Measurements from ENCODE around the gene PPP1R36. TPM values are rescaled to one million over a fixed set of nuclear protein-coding genes. Genes with fewer than 3 reads are reported as not detected.

PPP1R36 gene
- total and polyA plus RNA-seq, 2 of the 8 experiments (the other 6 are each of a cell fraction or from before 2014, with no cell fraction given) = 0.39 to 0.93 TPM

GRCh38 chr14:64540208-64541202 lies 9.3 kb upstream of the PPP1R36 start, which contains the start of gene HSPA2 (continued):
- peak; percentile 95 for TF ChIP-seq TBP (IDR thresholded peaks at IDR 0.05; ENCODE audit: low read depth, low read length)
- peak; percentile 73; the same call in 1 of the 2 replicates for TF ChIP-seq CHD2 (IDR thresholded peaks at IDR 0.05; ENCODE audit: low read length)
- TF ChIP-seq POLR2A (IDR thresholded peaks at IDR 0.05; ENCODE audit: control extremely low read depth in 1 of 2, low read depth in 2 of 2, low read length in 2 of 2) = peak; percentile 79 to 97
- peak; percentile 86 for TF ChIP-seq TAF1 (IDR thresholded peaks at IDR 0.05; ENCODE audit: low read depth, low read length)
- TF ChIP-seq EZH2 (IDR thresholded peaks at IDR 0.05; ENCODE audit: low read depth, low read length, severe bottlenecking) = no peak
- TF ChIP-seq RNF2 (IDR thresholded peaks at IDR 0.05; ENCODE audit: borderline replicate concordance, low read depth, low read length, missing control alignments, poor library complexity, severe bottlenecking) = no peak
- TF ChIP-seq SP2 (IDR thresholded peaks at IDR 0.05; ENCODE audit: low read length) = peak; percentile 69
- TF ChIP-seq SAP30 (IDR thresholded peaks at IDR 0.05; ENCODE audit: insufficient read depth, insufficient replicate concordance, low read length) = no peak
- 0 out of 4 replicates have a peak, but pooled peaks of 1 of the 2 experiments have one; percentile 7 for TF ChIP-seq SIN3A (conservative IDR thresholded peaks at IDR 0.05 in 1 of 2, IDR thresholded peaks at IDR 0.05 in 1 of 2; ENCODE audit: low read depth in 1 of 2, low read length in 2 of 2)
